ENCODE results near the gene PDZRN4.
"Not testable (repeated sequence)": the region's sequence is repeated elsewhere in the genome, so short reads cannot be mapped to it uniquely, and the experiment has no call there.

The PDZRN4 gene

GRCh38 chr12:41220931-41221330, 32.8 kb downstream of the PDZRN4 start:
- DNase-seq: no peak

GRCh38 chr12:41221491-41221890, 33.4 kb downstream of the PDZRN4 start:
- no peak for DNase-seq

GRCh38 chr12:41223600-41223999, 35.5 kb downstream of the PDZRN4 start:
- no peak for DNase-seq

GRCh38 chr12:41224066-41224465, 35.9 kb downstream of the PDZRN4 start:
- no peak for DNase-seq

GRCh38 chr12:41225179-41225578, 37.1 kb downstream of the PDZRN4 start:
- DNase-seq: no peak

GRCh38 chr12:41228066-41228820, 40.1 kb downstream of the PDZRN4 start:
- no peak for DNase-seq

GRCh38 chr12:41230756-41231155, 42.6 kb downstream of the PDZRN4 start:
- DNase-seq: no peak

GRCh38 chr12:41234692-41235091, 46.6 kb downstream of the PDZRN4 start:
- no peak for DNase-seq

GRCh38 chr12:41242603-41243002, 54.5 kb downstream of the PDZRN4 start:
- no peak for DNase-seq

GRCh38 chr12:41248391-41248790, 60.3 kb downstream of the PDZRN4 start:
- no peak for DNase-seq

GRCh38 chr12:41250748-41251147, 62.6 kb downstream of the PDZRN4 start:
- no peak for DNase-seq

- DNase-seq: no peak
These were observed 66.1 kb downstream of the PDZRN4 start for GRCh38 chr12:41254004-41254914.

GRCh38 chr12:41263196-41263595, 75.1 kb downstream of the PDZRN4 start:
- DNase-seq: not testable (repeated sequence)

- DNase-seq: no peak
These were observed 76.2 kb downstream of the PDZRN4 start for GRCh38 chr12:41264281-41264680.

- DNase-seq: no peak
These were observed 80.9 kb downstream of the PDZRN4 start for GRCh38 chr12:41269056-41269455.

GRCh38 chr12:41271489-41271888, 83.4 kb downstream of the PDZRN4 start:
- no peak for DNase-seq

GRCh38 chr12:41274643-41275042, 86.5 kb downstream of the PDZRN4 start:
- DNase-seq: no peak

GRCh38 chr12:41277100-41277945, 89.2 kb downstream of the PDZRN4 start:
- DNase-seq: no peak

GRCh38 chr12:41277946-41278267, 89.8 kb downstream of the PDZRN4 start:
- DNase-seq: no peak

- not testable (repeated sequence) for DNase-seq
These were observed 92.4 kb downstream of the PDZRN4 start for GRCh38 chr12:41280341-41281095.

- not testable (repeated sequence) for DNase-seq
These were observed 97.3 kb downstream of the PDZRN4 start for GRCh38 chr12:41285470-41285869.

GRCh38 chr12:41286426-41286825, 98.3 kb downstream of the PDZRN4 start:
- DNase-seq: no peak

All from CD4-positive, alpha-beta T cell treated with Interleukin-15 for 1 hour (primary cell).